Activated CD4-positive, alpha-beta T cell treated with anti-CD3 and anti-CD28 coated beads for 48 hours (primary cell): ENCODE data around the gene SPP2.

Source experiments
- DNase-seq: peaks from one replicate; pipeline ENCODE4 v3.0.0-alpha.2; 2020

The SPP2 gene, protein sequence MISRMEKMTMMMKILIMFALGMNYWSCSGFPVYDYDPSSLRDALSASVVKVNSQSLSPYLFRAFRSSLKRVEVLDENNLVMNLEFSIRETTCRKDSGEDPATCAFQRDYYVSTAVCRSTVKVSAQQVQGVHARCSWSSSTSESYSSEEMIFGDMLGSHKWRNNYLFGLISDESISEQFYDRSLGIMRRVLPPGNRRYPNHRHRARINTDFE

DNA sequence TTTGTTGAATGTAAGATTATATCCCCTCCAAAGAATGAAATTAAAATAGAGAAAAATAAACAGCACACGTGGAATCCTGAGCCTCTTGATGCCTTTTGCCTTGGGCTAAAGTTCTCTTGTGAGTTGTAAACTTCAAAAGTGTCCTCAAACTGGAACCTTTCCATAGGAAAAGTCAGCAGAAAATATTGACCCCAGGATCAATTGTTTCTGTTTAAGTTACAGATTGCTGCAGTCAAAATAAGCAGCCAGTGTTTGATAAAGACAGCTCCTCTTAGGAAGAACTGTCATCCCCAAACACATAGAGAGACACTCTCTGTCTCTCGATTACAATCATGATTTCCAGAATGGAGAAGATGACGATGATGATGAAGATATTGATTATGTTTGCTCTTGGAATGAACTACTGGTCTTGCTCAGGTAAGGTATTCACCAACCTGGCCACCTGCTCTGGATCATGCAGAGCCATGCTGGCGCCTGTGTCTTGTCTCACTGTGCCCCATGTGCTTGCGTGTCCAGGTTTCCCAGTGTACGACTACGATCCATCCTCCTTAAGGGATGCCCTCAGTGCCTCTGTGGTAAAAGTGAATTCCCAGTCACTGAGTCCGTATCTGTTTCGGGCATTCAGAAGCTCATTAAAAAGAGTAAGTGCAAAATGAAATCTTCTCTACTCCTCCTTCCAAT lies at the start of gene SPP2:
TSS of gene SPP2 (plus strand) at position 248 of the 681 bp plus-strand sequence. CDS start at position 333, 85 bp downstream.
- no peak for DNase-seq

DNA sequence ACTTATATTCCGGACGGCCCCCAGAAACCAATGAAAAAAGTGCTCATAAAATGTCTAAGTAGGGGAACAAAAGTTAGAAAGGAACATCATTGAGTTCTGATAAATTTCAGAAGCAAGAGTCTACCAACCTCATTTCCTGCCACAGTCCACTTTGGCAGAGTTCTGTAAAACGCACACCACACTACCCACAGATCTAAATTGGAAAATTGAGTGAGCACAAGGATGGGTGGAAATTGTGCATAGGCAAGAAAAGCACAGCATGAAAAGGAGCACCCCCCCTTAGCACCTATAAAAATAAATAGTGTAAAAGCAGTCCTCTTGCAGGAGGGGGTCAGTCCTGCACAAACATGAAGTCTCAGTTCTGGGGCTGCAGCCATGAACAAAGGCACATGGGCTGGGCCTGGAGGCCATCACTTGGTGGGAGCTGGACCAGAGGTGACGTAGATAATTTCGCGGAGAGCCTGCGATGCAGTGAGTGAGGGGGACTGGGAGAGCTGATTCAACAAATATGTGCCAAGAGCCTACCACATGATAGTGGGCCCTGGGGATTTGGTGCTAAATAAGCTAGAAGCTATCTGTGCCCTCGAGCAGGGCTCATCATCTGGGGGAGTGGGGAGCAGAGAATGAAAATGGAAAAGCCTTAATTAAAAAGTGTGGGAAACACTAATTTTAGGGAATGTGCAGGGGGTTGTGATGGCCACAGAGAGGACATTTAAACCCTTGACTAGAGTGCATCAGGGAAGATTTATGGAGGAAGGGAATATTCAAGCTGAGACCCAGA lies 48.9 kb upstream of the SPP2 start:
- no peak for DNase-seq

DNA sequence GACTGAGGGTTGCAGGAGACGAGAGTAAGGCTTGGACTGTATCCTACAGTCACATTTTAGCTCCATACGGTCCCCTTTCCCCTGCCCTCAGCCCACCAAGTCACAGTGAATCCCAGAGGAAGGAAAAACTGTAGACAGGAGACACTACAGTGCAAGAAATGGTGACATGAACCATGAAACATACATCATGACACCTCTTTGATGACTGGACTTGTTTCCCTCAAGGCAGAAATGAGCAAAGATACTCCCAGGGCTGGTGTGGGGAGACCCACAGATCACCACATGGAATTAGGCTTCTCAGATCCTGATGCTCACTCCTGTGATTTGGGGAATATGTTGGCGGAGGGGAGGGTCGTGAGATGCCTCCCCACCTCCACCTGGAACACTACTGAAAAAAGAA lies 48.2 kb upstream of the SPP2 start:
- no peak for DNase-seq

DNA sequence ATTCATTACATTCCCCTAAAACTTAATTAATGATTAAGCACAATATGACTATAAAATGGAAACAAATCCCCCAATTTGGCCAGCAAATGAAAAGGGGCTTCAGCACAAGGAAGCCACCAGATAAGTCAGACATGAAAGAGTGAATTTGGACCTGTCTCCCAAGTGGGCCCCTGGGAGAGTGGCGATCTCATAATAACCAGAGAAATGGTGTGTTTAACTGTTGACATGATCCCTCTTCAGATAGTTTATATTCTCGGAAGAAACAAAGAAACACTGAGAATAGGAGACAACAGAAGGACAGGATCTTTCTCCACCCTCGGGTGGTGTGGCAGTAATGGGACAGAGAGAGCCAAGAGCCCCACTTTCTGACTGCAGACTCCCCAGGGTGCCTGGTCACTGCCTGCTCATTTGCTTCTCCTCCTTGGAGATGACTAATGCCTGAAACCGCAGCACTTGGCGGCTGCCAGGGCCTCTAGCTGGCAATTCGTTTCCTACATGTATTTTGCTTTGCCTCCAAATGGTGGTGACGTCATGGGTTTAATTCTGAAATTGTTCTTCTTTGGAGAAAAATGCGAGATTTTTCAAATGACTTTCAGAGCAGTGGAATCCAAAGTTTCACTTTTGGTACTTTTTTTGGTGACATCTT lies 46.4 kb upstream of the SPP2 start:
- peak; percentile 64 for DNase-seq

DNA sequence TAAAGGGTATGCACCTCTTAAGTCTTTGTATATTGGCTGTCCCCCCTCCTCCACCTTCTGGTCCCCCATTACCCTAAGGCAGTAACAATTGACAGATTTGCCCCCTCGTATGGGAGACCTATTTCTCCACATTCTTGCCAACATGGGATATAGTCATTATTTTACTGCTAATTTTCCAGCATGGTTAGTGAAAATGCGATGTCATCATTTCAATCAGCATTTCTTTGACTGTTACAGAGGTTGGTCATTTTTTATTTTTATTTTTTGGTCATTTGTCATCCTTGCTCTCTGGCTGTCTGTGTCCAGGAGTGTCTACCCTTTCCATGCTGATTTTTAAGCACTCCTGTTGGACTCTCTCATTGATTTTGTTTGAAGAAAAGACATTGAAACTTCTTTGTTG lies 45.4 kb upstream of the SPP2 start:
- no peak for DNase-seq

DNA sequence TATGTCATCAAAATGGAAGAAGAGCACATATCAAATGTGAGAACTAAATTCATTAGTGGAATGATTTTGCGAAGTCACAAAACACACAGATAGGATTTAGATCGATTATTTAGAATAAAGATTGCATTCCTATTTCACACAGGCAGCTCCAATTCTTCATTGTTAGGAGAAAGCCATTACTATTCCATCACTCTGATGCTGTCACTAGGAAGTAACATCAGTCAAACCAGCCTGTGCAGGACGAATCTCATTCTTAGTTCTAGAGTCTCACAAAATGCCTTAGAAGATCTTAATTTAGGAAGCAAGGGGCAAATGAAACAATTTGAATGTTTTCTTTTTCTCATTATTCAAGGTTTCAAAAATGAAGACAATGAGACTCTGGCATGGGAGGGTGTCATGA lies 44.0 kb upstream of the SPP2 start:
- no peak for DNase-seq

DNA sequence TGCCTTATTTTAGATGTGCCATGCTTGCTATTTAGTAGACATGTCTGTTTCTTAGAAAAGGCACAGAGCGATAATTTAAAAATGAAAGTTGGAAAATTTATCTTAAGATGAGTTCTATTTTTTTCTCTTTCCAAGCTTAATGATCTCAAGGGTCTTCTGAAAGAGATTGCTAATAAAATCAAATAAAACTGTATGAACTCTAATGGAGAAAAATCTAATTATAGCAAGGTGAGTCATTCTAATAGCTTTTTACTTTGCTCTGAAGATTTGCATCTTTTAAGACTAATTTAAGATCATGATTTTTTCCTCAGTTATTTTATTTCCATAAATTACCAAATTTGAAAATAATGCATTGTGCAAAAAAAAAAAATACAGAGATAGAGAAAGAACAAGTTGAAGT lies 36.1 kb upstream of the SPP2 start:
- DNase-seq: no peak

DNA sequence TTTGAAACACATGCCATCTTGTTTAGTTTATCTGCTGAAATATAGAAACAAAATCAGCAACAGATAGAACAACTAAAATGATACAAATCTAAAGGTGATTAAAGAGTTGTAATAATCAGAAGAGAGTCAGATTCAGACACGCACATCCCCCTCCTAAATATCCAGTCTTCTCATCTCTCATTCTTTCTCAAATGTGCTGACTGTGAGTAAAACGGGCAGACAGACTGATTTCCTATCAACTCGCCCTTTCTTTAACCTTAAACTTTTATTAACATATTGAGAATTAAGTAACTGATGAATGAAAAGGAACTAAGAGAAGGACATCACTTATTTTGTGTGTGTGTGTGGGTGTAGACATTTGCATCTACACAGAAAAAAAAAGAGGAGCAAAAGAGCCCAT lies 34.6 kb upstream of the SPP2 start:
- no peak for DNase-seq

DNA sequence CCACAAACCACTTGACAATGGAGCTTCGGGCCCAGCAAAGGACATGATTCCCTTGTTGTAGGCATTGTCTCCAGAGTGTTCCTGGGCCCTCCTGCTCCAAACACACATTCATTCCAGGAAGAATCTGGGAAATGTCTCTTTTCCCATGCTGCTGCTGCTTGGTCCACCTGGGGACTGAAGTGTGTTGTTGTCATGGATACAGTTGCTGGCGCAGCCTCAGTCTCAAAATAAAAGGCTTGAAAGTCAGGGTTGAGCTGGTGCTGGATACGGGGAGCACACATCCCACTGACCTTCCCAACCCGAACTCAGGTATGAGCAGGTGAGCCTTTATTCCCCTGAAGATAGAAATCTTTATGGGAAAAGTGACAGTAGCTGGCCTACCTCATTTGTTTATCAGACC lies 30.6 kb upstream of the SPP2 start:
- DNase-seq: no peak

DNA sequence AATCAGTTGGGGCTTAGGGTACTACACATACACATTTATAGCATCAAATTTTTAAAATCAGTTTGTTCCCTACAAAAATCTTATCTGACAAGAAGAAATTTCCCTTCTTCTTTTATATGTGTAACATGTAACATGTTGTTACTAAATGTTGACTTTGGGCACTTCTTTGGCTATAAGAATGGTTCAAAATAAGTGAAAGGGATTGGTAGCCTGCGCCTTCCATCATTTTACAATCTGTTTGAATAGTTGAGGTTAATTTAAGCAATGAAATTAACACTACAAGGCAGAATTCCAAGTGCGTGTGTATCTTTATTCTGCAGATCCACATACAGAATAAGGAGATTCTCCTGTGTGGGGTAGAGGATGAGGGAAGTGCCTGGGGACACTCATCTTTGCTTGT lies 30.2 kb upstream of the SPP2 start:
- DNase-seq: no peak

DNA sequence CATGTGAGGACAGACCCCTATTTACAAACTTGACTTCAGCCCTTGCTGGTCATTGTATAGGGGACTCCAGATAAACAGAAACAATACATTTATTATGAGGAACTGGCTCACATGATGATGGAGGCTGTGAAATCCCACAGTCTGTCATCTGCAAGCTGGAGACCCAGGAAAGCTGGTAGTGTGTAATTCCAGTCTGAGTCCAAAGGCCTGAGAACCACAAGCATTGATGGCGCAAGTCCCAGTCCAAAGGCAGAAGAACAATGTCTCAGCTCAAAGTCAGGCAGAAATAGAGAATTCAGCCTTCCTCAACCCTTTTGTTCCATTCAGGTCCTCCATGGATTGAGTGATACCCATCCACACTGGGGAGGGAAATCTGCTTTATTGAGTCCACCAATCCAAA lies 28.1 kb upstream of the SPP2 start:
- DNase-seq: no peak

DNA sequence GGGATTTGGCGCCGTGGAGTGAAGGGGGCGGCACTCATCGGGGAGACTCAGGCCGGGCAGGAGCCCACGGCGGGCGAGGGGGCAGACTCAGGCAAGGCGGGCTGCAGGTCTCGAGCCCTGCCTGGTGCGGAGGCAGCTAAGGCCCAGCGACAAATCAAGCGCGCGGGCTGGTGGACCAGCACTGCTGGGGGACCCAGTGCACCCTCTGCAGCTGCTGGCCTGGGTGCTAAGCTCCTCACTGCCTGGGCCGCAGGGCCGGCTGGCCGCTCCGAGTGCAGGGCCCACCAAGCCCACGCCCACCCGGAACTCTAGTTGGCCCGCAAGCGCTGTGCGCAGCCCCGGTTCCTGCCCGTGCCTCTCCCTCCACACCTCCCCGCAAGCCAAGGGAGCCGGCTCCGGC lies 26.2 kb upstream of the SPP2 start:
- no peak for DNase-seq

DNA sequence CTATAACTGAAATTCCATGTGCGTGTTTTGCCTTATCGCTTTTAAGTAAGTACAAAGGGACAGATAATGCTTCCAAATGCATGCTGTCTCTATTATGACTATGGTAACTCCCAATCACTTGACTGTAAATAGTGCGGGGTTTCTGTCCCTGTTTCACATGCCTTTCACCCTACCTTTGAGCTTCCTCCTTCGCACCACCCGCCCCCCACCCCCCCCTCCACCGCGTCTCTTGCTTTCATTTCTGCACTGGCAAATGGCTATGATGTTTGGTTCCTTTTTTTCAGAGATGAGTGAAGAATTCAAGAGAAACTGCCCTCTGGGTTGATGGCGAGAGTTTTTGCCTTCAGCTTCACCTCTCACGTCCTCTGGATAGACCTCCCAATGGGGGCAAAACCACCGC lies 25.0 kb upstream of the SPP2 start:
- DNase-seq: no peak

DNA sequence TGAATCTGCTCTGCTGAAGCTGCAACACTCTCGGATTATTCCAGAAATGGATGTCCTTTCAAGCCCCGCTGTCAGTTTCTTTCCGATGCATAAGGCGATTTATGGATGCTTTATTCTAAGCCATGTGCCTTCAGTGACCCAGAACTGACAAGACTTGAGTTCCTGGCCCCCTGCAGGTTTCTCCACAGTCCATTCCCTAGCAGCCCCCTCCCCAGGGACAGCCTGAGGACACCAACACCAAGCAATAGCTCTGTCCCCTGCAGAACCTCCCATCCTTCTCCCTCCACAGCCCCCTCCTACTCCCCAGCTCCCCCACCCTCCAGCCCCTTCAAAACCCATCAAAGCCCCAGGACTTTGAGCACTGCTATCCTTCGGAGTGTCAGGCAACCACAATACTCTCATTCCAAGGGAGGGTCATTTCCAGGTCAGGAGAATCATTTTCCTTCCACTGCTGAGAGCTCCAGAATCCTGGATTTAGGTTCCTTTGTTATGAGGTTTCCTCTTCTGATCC lies 24.6 kb upstream of the SPP2 start:
- DNase-seq: no peak

DNA sequence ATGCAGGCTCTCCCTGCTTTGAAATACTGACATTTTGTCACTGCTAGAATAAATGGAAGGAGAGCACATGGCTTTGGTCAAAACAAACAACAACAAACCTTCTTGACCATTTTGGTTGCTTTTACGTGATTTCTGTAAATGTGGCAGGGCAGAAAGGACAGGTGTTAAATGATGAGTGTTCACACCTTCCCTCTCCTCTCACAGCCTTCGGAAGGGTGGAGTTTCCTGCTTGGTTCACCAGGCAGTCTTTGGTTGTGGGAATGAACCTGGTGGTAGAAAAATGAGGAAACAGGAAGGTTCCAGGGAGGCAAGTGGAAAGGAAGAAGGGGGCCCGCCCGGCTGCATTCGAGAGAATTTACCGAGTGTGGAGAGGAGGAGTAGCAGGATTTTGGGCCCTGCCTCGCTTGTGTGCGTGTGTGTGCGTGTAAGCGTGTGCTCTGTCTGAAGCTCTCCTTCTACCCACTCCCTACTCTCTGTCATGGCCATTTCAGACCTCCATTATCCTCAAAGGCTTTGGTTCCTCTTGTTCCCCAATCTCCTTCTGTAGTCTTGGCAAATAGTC lies 23.7 kb upstream of the SPP2 start:
- DNase-seq: no peak

DNA sequence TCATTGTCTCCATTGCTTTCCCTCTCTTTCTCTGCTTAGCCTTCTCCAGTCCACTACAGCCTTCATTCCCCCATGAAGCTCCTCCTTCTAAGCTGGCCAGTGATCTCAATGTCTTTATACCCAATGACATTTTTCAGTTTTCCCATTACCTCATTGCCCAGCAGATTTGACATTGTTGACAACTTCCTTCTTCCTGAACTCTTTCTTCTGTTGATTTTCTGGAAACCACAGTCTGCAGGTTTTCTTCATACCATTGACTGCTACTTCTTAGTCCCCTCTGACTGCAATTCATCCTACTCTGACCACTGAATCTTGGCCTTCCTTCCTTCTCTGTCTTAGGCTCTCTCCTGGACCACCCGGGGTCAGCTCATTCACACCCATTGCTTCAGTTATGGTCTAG lies 22.9 kb upstream of the SPP2 start:
- no peak for DNase-seq

DNA sequence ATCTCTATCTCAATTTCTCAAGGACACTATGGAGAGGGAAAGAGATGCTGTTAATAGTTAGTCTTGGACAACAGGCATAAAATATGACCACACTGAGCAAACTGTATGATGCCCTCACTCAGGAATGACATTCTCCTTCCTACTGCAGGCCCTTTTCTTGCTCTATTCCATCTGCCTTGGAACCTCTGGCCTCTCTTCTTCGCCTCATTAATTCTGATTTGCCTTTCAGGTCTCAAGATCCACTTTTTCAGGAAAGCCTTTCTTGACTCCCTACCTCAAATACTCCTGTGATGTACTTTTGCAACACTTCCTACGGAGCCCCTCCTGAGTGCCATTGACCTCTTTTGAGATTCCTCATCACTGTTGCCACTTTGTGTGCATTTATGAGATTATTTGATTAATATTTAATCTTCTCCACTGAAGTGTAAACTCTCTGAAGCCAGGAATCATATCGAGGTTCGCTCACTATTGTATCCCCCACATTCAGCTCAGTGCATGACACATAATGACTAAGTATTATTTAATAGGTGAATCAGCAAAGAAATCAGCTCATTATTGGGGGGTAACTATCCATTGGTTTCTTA lies 21.3 kb upstream of the SPP2 start:
- no peak for DNase-seq

DNA sequence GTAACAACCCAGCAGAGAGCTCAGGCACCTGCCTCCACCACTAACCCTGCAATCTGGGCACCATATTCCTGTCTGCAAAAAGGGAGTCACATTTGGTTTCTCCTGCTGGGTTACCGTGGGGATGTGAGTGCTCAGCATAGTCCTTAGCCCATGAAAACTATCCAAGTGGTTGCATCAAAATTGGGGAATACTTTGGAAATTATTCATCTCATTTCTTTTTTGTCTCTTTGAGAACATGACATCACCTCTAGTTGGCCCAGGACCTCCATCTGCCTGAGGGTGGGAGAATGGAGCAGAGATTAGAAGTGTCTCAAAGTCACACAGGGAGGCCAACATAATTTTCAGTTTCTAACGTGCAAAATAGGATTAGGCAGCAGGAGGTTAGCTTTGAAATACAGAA lies 19.3 kb upstream of the SPP2 start:
- no peak for DNase-seq

DNA sequence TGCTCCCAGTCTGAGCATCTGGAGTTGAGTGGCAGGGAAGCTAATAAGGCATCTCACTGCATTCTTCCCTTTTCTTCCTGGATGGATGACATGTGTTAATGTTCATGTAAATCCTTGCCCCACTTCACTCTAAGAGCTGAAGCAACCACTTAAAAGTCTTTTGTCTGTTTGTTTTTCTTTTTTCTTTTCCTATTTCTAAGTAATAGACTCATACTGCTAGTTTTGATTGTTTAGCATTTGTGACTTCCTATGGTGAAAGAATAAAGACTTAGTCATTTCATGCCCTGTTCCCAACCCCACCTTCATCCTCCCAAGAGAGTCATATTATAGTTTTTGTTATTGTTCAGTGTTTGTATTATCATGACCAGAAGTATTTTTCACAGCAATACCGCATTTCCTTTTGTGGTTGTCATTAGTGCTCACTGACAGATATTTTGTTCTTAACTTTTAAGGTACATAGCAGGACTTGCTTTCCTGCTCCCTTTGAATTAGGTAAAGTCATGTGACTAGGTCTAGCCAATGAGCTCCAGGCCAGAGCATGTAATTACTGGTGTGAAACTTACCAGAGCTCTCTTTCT lies 18.1 kb upstream of the SPP2 start:
- peak; percentile 17 for DNase-seq

DNA sequence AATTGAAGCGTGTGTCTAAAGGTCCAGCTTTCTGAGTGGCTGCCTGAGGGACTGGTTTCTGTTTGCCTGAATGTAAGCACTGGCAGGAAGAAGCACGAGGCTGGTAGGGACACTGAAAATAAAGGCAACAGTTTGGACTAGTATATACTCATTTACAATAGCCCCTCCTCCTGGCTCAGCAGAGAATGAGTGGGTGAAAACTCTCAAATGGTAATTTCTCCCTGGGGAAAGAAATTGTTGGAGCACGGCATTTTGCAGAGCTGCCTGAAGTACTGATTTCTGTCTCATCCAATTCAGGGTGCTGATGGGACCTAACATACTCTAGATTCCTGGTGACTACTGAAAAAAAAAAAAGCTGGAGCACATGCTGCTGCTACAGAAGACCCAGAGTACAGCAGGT lies 17.3 kb upstream of the SPP2 start:
- no peak for DNase-seq

DNA sequence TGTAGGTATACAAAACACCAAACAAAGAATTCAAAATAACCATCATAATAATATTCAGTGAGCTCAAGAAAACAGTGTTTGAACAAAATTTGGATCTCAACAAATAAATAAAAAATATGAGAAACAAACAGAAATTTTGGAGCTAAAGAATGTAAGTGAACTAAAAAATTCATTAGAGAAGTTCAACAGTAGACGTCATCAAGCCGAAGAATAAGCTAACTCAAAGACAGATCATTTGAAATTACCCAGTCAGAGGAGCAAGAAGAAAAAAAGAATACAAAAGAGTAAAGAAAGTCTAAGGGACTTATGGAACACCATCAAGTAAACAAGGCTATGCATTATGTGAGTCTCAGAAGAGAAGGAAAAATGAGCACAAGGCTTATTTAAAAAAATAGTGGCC lies 16.6 kb upstream of the SPP2 start:
- DNase-seq: no peak

DNA sequence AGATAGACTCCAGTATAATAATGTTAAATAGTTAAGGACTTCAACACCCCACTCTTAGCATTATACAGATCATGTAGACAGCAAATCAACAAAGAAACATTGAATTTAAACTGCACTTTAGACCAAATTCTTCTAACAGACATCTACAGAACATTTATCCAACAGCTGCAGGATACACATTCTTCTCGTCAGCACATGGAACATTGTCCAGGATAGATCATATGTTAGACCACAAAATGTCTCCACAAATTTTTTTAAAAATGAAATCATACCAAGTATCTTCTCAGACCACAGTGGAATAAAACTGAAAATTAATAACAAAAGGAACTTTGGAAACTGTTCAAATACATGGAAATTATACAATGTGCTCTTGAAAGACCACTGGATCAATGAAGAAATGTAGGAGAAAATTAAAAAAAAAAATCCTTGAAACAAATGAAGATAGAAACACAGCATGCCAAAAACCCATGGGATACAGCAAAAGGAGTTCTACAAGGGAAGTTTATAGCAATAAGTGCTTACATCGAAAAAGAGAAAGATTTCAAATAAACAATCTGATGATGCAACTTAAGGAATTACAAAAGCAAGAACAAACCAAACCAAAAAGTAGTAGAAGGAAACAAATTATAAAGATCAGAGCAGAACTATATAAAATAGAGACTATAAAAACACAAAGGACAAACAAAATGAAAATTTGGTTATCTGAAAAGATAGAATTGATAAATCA lies 12.3 kb upstream of the SPP2 start:
- no peak for DNase-seq
